GM18873 (cell line): ENCODE data around the gene MGAM2.

Experiments used
- ATAC-seq: cut with Tn5 transposase; IDR thresholded peaks from one replicate; pipeline ENCODE4 v1.9.1; 2021; ENCODE audit warnings: mild to moderate bottlenecking, moderate library complexity, moderate number of reproducible peaks; ENCODE audit not compliant: unreplicated experiment, low FRiP score

The MGAM2 gene

GRCh38 chr7:142114207-142114606 lies 2.7 kb downstream of the MGAM2 start:
- ATAC-seq, result no peak

- ATAC-seq, result no peak
These were observed 9.0 kb downstream of the MGAM2 start for GRCh38 chr7:142120524-142120923.

- no peak for ATAC-seq
These were observed 11.7 kb downstream of the MGAM2 start for GRCh38 chr7:142123184-142123583.

GRCh38 chr7:142125256-142125955 lies 13.9 kb downstream of the MGAM2 start:
- ATAC-seq, result no peak

GRCh38 chr7:142130267-142130666 lies 18.7 kb downstream of the MGAM2 start:
- ATAC-seq, result no peak

- ATAC-seq, result no peak
These were observed 20.1 kb downstream of the MGAM2 start for GRCh38 chr7:142131439-142132185.

GRCh38 chr7:142133731-142134148 lies 22.2 kb downstream of the MGAM2 start:
- no peak for ATAC-seq

- no peak for ATAC-seq
These were observed 23.4 kb downstream of the MGAM2 start for GRCh38 chr7:142134909-142135308.

GRCh38 chr7:142138996-142139395 lies 27.5 kb downstream of the MGAM2 start:
- no peak for ATAC-seq

GRCh38 chr7:142139597-142140400 lies 28.3 kb downstream of the MGAM2 start:
- no peak for ATAC-seq

- no peak for ATAC-seq
These were observed 29.0 kb downstream of the MGAM2 start for GRCh38 chr7:142140401-142140959.

- ATAC-seq, result no peak
These were observed 31.2 kb downstream of the MGAM2 start for GRCh38 chr7:142142702-142143101.

- no peak for ATAC-seq
These were observed 34.6 kb downstream of the MGAM2 start for GRCh38 chr7:142146124-142146523.

GRCh38 chr7:142150356-142150755 lies 38.8 kb downstream of the MGAM2 start:
- no peak for ATAC-seq

GRCh38 chr7:142150869-142151268 lies 39.4 kb downstream of the MGAM2 start:
- ATAC-seq, result no peak

- ATAC-seq, result peak; percentile 66
These were observed 40.6 kb downstream of the MGAM2 start for GRCh38 chr7:142152076-142152475.

GRCh38 chr7:142153400-142153799 lies 41.9 kb downstream of the MGAM2 start:
- no peak for ATAC-seq

GRCh38 chr7:142158736-142159496 lies 47.4 kb downstream of the MGAM2 start:
- no peak for ATAC-seq

- ATAC-seq, result no peak
These were observed 50.4 kb downstream of the MGAM2 start for GRCh38 chr7:142161921-142162320.

- ATAC-seq, result no peak
These were observed 57.2 kb downstream of the MGAM2 start for GRCh38 chr7:142168746-142169145.
